Nasal cavity respiratory epithelium epithelial cell of viscerocranial mucosa (primary cell): Measurements from ENCODE around the gene OR10K1. TPM values are rescaled to one million over a fixed set of nuclear protein-coding genes. Genes with fewer than 3 reads are reported as not detected.

Source experiments
- total RNA-seq: library from RNA; depleted of rRNA; stranded (reverse); fragments of >200 nt; gene quantifications from 2 replicates; pipeline ENCODE4 v1.2.3, GENCODE V29; 2014

Gene OR10K1
- not detected in 2 replicates for total RNA-seq

GRCh38 chr1:158461534-158461933 lies at the start of gene OR10K1:
Gene OR10K1, plus strand, starts transcription at chr1:158461834. Its CDS starts 3,728 bp downstream, at chr1:158465562.

GRCh38 chr1:158426137-158426536 lies 35.5 kb upstream of the OR10K1 start, which contains the start of gene OR10K2:
Gene OR10K2, minus strand, starts transcription at chr1:158426237. Its CDS starts 5,371 bp downstream, at chr1:158420866.

GRCh38 chr1:158471920-158472319 lies 10.3 kb downstream of the OR10K1 start, which contains the start of gene OR10R2:
Gene OR10R2, plus strand, starts transcription at chr1:158472220. Its CDS starts 106 bp downstream, at chr1:158472326.

Other genes starting within 250 kb of the OR10K1 start
- not detected in 2 replicates for gene CD1A, start 207.4 kb upstream of the OR10K1 start, total RNA-seq
- not detected in 2 replicates for gene CD1C, start 171.9 kb upstream of the OR10K1 start, total RNA-seq
- gene CD1B, start 130.3 kb upstream of the OR10K1 start, total RNA-seq, result not detected in 2 replicates
- gene CD1E, start 107.9 kb upstream of the OR10K1 start, total RNA-seq, result not detected in 2 replicates
- gene OR10T2, start 62.4 kb upstream of the OR10K1 start, total RNA-seq, result not detected in 2 replicates
- not detected in 2 replicates for gene OR10K2, start 35.6 kb upstream of the OR10K1 start, total RNA-seq
- not detected in 2 replicates for gene OR10R2, start 10.4 kb downstream of the OR10K1 start, total RNA-seq
- not detected in 2 replicates for gene OR6Y1, start 92.6 kb downstream of the OR10K1 start, total RNA-seq
- not detected in 2 replicates for gene OR6P1, start 108.7 kb downstream of the OR10K1 start, total RNA-seq
- gene OR10X1, start 118.1 kb downstream of the OR10K1 start, total RNA-seq, result not detected in 2 replicates
- gene OR10Z1, start 143.4 kb downstream of the OR10K1 start, total RNA-seq, result not detected in 2 replicates
- not detected in 2 replicates for gene SPTA1, start 224.9 kb downstream of the OR10K1 start, total RNA-seq
- not detected in 2 replicates for gene OR6K2, start 238.8 kb downstream of the OR10K1 start, total RNA-seq